Parathyroid adenoma (tissue), 2 donors: ENCODE measurements around the gene FBXW8.

Experiments used
- H2AFZ ChIP-seq: fragments of 300-600 bp; sonication (generic); one replicate; pipeline ENCODE4 v1.7.0; 2017; ENCODE audit warnings: antibody characterized with exemption, mild to moderate bottlenecking
- H3K27ac ChIP-seq: fragments of 300-600 bp; sonication (generic); one replicate; pipeline ENCODE4 v1.7.0; 2017
- H3K27me3 ChIP-seq: fragments of 300-600 bp; sonication (generic); one replicate; pipeline ENCODE4 v1.7.0; 2017; ENCODE audit warnings: low read length; ENCODE audit not compliant: control insufficient read depth, insufficient read depth
- H3K36me3 ChIP-seq: fragments of 300-600 bp; sonication (generic); one replicate; pipeline ENCODE4 v1.7.0; 2017; ENCODE audit warnings: low read length; ENCODE audit not compliant: control insufficient read depth, insufficient read depth
- H3K4me1 ChIP-seq: fragments of 300-600 bp; sonication (generic); one replicate; pipeline ENCODE4 v1.7.0; 2017; ENCODE audit warnings: control low read depth
- H3K4me2 ChIP-seq: fragments of 300-600 bp; sonication (generic); one replicate; pipeline ENCODE4 v1.7.0; 2017; ENCODE audit warnings: low read length
- H3K4me3 ChIP-seq: fragments of 300-600 bp; sonication (generic); one replicate; pipeline ENCODE4 v1.7.0; 2017; ENCODE audit warnings: low read depth, low read length
- H3K79me2 ChIP-seq: fragments of 300-600 bp; sonication (generic); one replicate; pipeline ENCODE4 v1.7.0; 2017; ENCODE audit warnings: control low read depth
- H3K9ac ChIP-seq: fragments of 300-600 bp; sonication (generic); one replicate; pipeline ENCODE4 v1.7.0; 2017; ENCODE audit warnings: mild to moderate bottlenecking
- H3K9me3 ChIP-seq: fragments of 300-600 bp; sonication (generic); one replicate; pipeline ENCODE4 v1.7.0; 2017; ENCODE audit warnings: low read length; ENCODE audit not compliant: control insufficient read depth
- TF ChIP-seq, protein P1 (sequence below): fragments of 300-600 bp; sonication (generic); IDR thresholded peaks from one replicate; pipeline ENCODE4 v1.7.0; 2017; ENCODE audit warnings: antibody characterized with exemption, mild to moderate bottlenecking
- donor health status: primary hyperparathyroidism.

The FBXW8 gene

GRCh38 chr12:117072736-117073490, 162.2 kb downstream of the FBXW8 start:
- no peaks in the 10 kb centered on the region for H3K9me3 ChIP-seq
- H3K79me2 ChIP-seq, result no peaks in the 10 kb centered on the region
- H3K27ac ChIP-seq, result no peak overlapping the region
- H2AFZ ChIP-seq, result no peak overlapping the region
- H3K9ac ChIP-seq, result no peak overlapping the region
- TF ChIP-seq, protein P1, sequence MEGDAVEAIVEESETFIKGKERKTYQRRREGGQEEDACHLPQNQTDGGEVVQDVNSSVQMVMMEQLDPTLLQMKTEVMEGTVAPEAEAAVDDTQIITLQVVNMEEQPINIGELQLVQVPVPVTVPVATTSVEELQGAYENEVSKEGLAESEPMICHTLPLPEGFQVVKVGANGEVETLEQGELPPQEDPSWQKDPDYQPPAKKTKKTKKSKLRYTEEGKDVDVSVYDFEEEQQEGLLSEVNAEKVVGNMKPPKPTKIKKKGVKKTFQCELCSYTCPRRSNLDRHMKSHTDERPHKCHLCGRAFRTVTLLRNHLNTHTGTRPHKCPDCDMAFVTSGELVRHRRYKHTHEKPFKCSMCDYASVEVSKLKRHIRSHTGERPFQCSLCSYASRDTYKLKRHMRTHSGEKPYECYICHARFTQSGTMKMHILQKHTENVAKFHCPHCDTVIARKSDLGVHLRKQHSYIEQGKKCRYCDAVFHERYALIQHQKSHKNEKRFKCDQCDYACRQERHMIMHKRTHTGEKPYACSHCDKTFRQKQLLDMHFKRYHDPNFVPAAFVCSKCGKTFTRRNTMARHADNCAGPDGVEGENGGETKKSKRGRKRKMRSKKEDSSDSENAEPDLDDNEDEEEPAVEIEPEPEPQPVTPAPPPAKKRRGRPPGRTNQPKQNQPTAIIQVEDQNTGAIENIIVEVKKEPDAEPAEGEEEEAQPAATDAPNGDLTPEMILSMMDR, result no peak
- no peak overlapping the region for H3K4me3 ChIP-seq
- H3K4me2 ChIP-seq, result no peak overlapping the region
- H3K27me3 ChIP-seq, result no peaks in the 10 kb centered on the region
- H3K36me3 ChIP-seq, result no peaks in the 10 kb centered on the region
- peaks cover 13% of the 10 kb centered on the region for H3K4me1 ChIP-seq

DNA sequence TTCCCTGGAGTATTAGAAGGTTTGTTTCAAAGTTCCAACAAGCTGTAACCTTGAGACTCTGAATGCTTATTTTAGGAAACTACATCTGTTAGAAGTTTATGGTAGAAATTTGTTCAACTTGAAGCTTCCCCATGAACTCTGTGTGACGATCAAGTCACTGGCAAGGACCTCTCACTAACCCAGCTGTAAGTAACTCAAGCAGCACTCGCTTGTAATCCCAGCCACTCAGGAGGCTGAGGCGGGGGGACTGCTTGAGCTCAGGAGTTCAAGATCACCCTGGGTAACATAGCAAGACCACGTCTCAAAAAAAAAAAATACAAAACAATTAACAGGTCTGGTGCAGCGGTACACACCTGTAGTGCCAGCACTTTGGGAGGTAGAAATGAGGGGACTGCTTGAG, 162.9 kb downstream of the FBXW8 start:
- H3K4me2 ChIP-seq, result no peak overlapping the region
- no peak overlapping the region for H3K9ac ChIP-seq
- no peak overlapping the region for H3K27ac ChIP-seq
- H3K27me3 ChIP-seq, result no peaks in the 10 kb centered on the region
- peaks cover 13% of the 10 kb centered on the region for H3K4me1 ChIP-seq
- H3K4me3 ChIP-seq, result no peak overlapping the region
- no peaks in the 10 kb centered on the region for H3K79me2 ChIP-seq
- H2AFZ ChIP-seq, result no peak overlapping the region
- H3K36me3 ChIP-seq, result no peaks in the 10 kb centered on the region
- TF ChIP-seq, protein P1, result no peak
- H3K9me3 ChIP-seq, result no peaks in the 10 kb centered on the region

- no peaks in the 10 kb centered on the region for H3K9me3 ChIP-seq
- H3K4me3 ChIP-seq, result no peak overlapping the region
- H3K27me3 ChIP-seq, result no peaks in the 10 kb centered on the region
- H3K79me2 ChIP-seq, result no peaks in the 10 kb centered on the region
- H3K4me2 ChIP-seq, result no peak overlapping the region
- no peaks in the 10 kb centered on the region for H3K36me3 ChIP-seq
- H3K27ac ChIP-seq, result no peak overlapping the region
- no peak overlapping the region for H3K9ac ChIP-seq
- TF ChIP-seq, protein P1, result no peak
- no peaks in the 10 kb centered on the region for H3K4me1 ChIP-seq
- no peak overlapping the region for H2AFZ ChIP-seq
Observed at GRCh38 chr12:117076410-117077372, 165.9 kb downstream of the FBXW8 start.

DNA sequence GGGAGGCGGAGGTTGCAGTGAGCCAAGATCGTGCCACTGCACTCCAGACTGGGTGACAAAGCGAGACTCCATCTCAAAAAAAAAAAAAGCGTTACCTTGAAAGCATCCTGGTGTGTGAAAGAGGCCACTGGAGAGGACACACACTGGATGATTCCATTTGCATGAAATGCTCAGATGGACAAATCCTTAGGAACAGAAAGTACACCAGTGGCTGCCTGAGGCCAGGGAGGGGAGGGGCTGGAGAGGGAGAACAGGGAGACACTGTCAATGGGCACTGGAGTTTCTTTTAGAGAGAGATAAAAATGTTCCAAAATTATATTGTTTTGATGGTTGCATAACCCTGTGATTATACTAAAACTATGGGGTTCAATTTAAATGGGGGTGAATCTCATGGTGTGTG, 168.7 kb downstream of the FBXW8 start:
- no peaks in the 10 kb centered on the region for H3K27me3 ChIP-seq
- no peak overlapping the region for H3K4me2 ChIP-seq
- H3K9me3 ChIP-seq, result no peaks in the 10 kb centered on the region
- no peak overlapping the region for H2AFZ ChIP-seq
- H3K4me3 ChIP-seq, result no peak overlapping the region
- TF ChIP-seq, protein P1, result no peak
- no peaks in the 10 kb centered on the region for H3K4me1 ChIP-seq
- H3K79me2 ChIP-seq, result no peaks in the 10 kb centered on the region
- no peak overlapping the region for H3K27ac ChIP-seq
- no peaks in the 10 kb centered on the region for H3K36me3 ChIP-seq
- no peak overlapping the region for H3K9ac ChIP-seq
